ENCODE data around the gene BAG5. TPM values are rescaled to one million over a fixed set of nuclear protein-coding genes. Genes with fewer than 3 reads are reported as not detected.

The BAG5 gene
- total and polyA plus RNA-seq, 2 experiments from 2014 or later, result 25.8 to 28.6 TPM

DNA sequence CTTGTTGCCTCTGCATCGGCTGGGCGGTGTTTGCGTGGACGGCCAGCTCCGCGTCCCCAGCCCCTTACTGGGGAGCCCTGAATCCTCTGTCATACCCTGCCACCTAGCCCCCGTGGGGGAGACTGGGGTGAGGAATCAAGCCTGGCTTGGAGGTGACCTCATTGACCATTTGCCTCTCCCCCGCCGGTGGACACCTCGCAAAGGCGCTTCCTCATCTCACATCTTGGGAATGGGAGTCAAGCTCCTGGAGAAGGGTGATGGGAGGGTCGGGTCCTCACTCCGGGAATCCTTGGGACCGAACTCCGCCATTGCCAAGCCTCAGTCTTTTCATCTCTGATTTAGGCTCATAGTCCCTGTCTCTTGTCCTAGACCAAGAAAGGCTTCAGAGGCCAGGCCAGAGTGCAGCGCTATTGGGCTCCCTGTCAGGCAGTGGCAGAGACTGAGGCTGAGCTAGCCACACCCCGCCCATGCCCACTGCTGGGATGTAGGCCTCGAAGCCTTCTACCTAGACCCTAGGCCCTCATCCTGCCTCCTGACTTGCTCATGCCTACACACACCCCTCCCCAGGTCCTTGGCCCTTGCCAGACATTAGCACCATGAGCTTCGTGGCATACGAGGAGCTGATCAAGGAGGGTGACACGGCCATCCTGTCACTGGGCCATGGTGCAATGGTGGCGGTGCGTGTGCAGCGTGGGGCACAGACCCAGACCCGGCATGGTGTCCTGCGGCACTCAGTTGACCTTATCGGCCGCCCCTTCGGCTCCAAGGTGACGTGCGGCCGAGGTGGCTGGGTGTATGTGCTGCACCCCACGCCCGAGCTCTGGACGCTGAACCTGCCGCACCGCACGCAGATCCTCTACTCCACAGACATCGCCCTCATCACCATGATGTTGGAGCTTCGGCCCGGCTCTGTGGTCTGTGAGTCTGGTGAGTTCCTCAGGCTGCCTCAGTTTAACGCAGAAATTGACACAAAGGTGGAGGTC lies 32.8 kb downstream of the BAG5 start:
- H3K27ac ChIP-seq, result peak overlapping the region; percentile 31
- peaks cover 30% of the 10 kb centered on the region for H3K79me2 ChIP-seq (ENCODE audit: insufficient read depth)
- peak overlapping the region; percentile 67 for H2AFZ ChIP-seq
- in situ Hi-C loops (cut with MboI), result no loop called here
- H3K4me2 ChIP-seq (ENCODE audit: unreplicated experiment), result peak overlapping the region; percentile 80
- no peak for DNase-seq
- H3K9me2 ChIP-seq (ENCODE audit: insufficient read depth), result no peaks in the 10 kb centered on the region
- TF ChIP-seq EZH2phosphoT487 (IDR thresholded peaks at IDR 0.05; ENCODE audit: insufficient read depth, low read depth) (no peak), EZH2 (IDR thresholded peaks at IDR 0.05; ENCODE audit: insufficient read depth, poor library complexity, severe bottlenecking) (no peak)
- peaks cover 20% of the 10 kb centered on the region; the same call in 1 of the 2 replicates for H3K4me1 ChIP-seq (ENCODE audit: insufficient read depth)
- no peaks in the 10 kb centered on the region for H3K9me3 ChIP-seq (ENCODE audit: low read depth)
- no peaks in the 10 kb centered on the region for H3K36me3 ChIP-seq (ENCODE audit: low read depth)
- H3K9ac ChIP-seq, result peak overlapping the region; percentile 88
- H3K27me3 ChIP-seq (replicated peaks; ENCODE audit: insufficient read depth), result no peaks in the 10 kb centered on the region
- peak overlapping the region; percentile 89 for H3K4me3 ChIP-seq
- H3F3A ChIP-seq (ENCODE audit: insufficient read depth), result peaks cover 5% of the 10 kb centered on the region; the same call in 1 of the 2 replicates
- H4K20me1 ChIP-seq (ENCODE audit: insufficient read depth), result no peaks in the 10 kb centered on the region
- whole genome bisulfite sequencing, 2 experiments (ENCODE audit: low coverage in 1 of 2, low lambda C conversion rate in 2 of 2, missing lambda C conversion rate in 2 of 2), result 37 to 44% methylated on average over 39 to 41 of the region's 42 CpGs

DNA sequence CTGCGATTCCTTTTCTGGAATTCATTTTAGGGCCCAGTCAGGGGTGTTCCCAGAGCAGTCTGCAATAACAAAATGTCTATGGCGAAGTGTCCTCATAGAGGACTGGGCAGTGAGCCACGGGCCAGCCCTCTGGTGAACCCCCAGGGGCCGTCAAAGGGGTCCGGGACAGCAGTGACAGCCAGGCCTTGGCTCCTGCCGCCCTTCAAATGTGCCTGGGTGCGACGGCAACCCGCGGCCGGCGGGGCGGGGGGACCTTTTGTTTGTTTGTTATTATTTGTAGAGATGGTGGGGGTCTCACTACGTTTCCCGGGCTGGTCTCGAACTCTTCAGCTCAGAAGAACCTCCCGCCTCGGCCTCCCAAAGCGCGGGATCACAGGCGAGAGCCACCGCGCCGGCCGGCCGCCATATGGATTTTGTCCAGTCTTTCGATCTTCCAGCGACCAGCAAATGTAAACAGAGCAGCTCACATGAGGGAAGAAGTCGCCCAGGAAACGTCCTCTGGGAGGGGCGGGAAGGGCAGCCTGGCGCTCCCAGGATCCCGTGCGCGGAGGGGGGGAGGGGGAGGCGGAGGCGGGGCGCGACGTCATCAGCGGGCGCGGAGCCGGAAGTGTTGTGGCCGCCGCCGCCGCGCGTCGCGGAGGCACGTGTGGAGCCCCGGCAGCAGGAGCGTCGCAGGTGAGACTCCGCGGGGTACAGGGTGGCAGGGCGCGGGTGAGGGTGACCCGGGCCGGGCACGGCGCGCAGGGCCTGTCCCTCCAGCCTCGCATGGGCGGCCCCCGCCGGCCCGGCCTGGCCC lies 33.7 kb downstream of the BAG5 start, which contains the start of gene TRMT61A:
TRMT61A (plus strand) TSS at position 610 of the 796 bp plus-strand sequence. CDS start 783 bp downstream, outside the sequence.
- Histone ChIP-seq H3K9me3 (ENCODE audit: low read depth) (no peaks in the 10 kb centered on the region), H3K9me2 (ENCODE audit: insufficient read depth) (no peaks in the 10 kb centered on the region), H3F3A (ENCODE audit: insufficient read depth) (peaks cover 5% of the 10 kb centered on the region; the same call in 1 of the 2 replicates), H3K79me2 (ENCODE audit: insufficient read depth) (peaks cover 30% of the 10 kb centered on the region), H3K27me3 (replicated peaks; ENCODE audit: insufficient read depth) (no peaks in the 10 kb centered on the region), H4K20me1 (ENCODE audit: insufficient read depth) (no peaks in the 10 kb centered on the region), H3K4me3 (peak within 1 kb of the TSS; percentile 89), H3K4me2 (ENCODE audit: unreplicated experiment) (peak within 1 kb of the TSS; percentile 92), H3K4me1 (ENCODE audit: insufficient read depth) (peaks cover 20% of the 10 kb centered on the region; the same call in 1 of the 2 replicates), H2AFZ (peak within 1 kb of the TSS; percentile 67), H3K27ac (peak within 1 kb of the TSS; percentile 84), H3K9ac (peak within 1 kb of the TSS; percentile 88), H3K36me3 (ENCODE audit: low read depth) (no peaks in the 10 kb centered on the region)
- TF ChIP-seq EZH2 (IDR thresholded peaks at IDR 0.05; ENCODE audit: insufficient read depth, poor library complexity, severe bottlenecking), result no peak
- no peak for TF ChIP-seq EZH2phosphoT487 (IDR thresholded peaks at IDR 0.05; ENCODE audit: insufficient read depth, low read depth)
- peak; percentile 94 for DNase-seq
- WGBS, 2 experiments (ENCODE audit: low coverage in 1 of 2, low lambda C conversion rate in 2 of 2, missing lambda C conversion rate in 2 of 2), result 1% methylated on average over 48 to 62 of the region's 70 CpGs
- in situ Hi-C loops (cut with MboI), result no loop called here

DNA sequence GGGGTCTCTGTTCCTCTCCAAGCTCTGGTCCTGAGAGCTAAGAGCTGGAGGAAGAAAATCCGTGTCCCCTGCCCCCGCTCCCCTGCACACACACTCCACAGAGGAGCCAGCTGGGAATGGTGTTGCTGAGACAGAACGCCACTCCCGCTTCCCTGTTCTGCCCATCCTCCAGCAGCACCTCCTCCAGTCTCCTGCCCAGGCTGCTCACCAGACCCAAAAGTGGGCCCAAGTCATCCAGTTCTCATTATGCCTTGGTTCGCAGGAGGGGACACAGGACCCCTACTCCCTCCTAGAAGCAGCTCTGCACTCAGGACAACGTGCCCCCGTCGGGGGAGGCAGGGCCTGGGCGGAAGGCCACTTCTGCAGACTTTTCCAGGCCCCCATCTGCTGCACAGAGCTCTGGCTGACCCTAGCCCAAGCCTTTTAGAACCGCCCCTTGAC lies 34.3 kb downstream of the BAG5 start:
- TF ChIP-seq EZH2phosphoT487 (IDR thresholded peaks at IDR 0.05; ENCODE audit: insufficient read depth, low read depth), result no peak
- TF ChIP-seq EZH2 (IDR thresholded peaks at IDR 0.05; ENCODE audit: insufficient read depth, poor library complexity, severe bottlenecking), result no peak
- H3K9ac ChIP-seq, result peak overlapping the region; percentile 88

More for the DNA sequence above, 34.3 kb downstream of the BAG5 start:
- in situ Hi-C loops (cut with MboI), result no loop called here
- H3K27me3 ChIP-seq (replicated peaks; ENCODE audit: insufficient read depth), result no peaks in the 10 kb centered on the region
- peak overlapping the region; percentile 47 for H2AFZ ChIP-seq
- H3K9me3 ChIP-seq (ENCODE audit: low read depth), result no peaks in the 10 kb centered on the region
- no peaks in the 10 kb centered on the region for H4K20me1 ChIP-seq (ENCODE audit: insufficient read depth)
- H3K9me2 ChIP-seq (ENCODE audit: insufficient read depth), result no peaks in the 10 kb centered on the region
- H3K36me3 ChIP-seq (ENCODE audit: low read depth), result no peaks in the 10 kb centered on the region
- peaks cover 30% of the 10 kb centered on the region for H3K79me2 ChIP-seq (ENCODE audit: insufficient read depth)
- 10 to 12% methylated on average over 10 of the region's 10 CpGs for WGBS, 2 experiments (ENCODE audit: low coverage in 1 of 2, low lambda C conversion rate in 2 of 2, missing lambda C conversion rate in 2 of 2)
- H3K4me3 ChIP-seq, result peak overlapping the region; percentile 89
- DNase-seq, result peak; percentile 64
- H3K4me2 ChIP-seq (ENCODE audit: unreplicated experiment), result peak overlapping the region; percentile 92
- peak overlapping the region; percentile 84 for H3K27ac ChIP-seq
- H3K4me1 ChIP-seq (ENCODE audit: insufficient read depth), result peaks cover 20% of the 10 kb centered on the region; the same call in 1 of the 2 replicates
- peaks cover 5% of the 10 kb centered on the region; the same call in 1 of the 2 replicates for H3F3A ChIP-seq (ENCODE audit: insufficient read depth)
